K562 (cell line): ENCODE measurements around the gene PFKL. TPM values are rescaled to one million over a fixed set of nuclear protein-coding genes. Genes with fewer than 3 reads are reported as not detected.
A peak's percentile ranks its signal among the peaks of the same experiment; 100 is the strongest.

ENCODE experiments used
- ATAC-seq: fragments of 200-7000 bp; cut with Tn5 transposase; 3 replicates; pipeline ENCODE4 v1.9.1; 2020; ENCODE audit warnings: moderate library complexity
- BruUV-seq: library from RNA; stranded (reverse); fragments of 400-500 nt; replicated peaks from 2 replicates; lab custom pipeline; 2021; lab: Mats Ljungman, UMichigan
- CTCF ChIA-PET: fragments of 300-600 bp; formaldehyde crosslinking; extraction: SDS; loops from one replicate; lab custom pipeline; 2021; ENCODE audit warnings: low intra/inter-chr PET ratio; lab: Yijun Ruan, JAX
- POLR2A ChIA-PET: fragments of 300-600, 350-650 bp; sonication (Branson Sonifier 250); formaldehyde crosslinking; extraction: SDS; loops from one replicate; lab custom pipeline; 2021; ENCODE audit warnings: antibody characterized with exemption, inconsistent platforms; lab: Yijun Ruan, JAX
- DNase-seq, 4 experiments: peaks; one replicate each; pipeline versions ENCODE4 v3.0.0 to v3.0.0-alpha.2; 2011 to 2018; ENCODE audit warnings: low spot score in 3 of 4, mixed read lengths in 3 of 4; ENCODE audit errors: extremely low read depth in 1 of 4
- FAIRE-seq: peaks from 2 replicates; lab custom pipeline; 2011; peaks lifted over from hg19 to GRCh38; lab: Jason Lieb, UNC
- H2AFZ ChIP-seq: 2 replicates; pipeline ENCODE4 v1.6.0; 2011; ENCODE audit warnings: low read depth, low read length, control low read depth, inconsistent platforms
- H3K27ac ChIP-seq: fragments of 200-600 bp; 3 replicates; pipeline ENCODE4 v1.8.0; 2011; ENCODE audit warnings: low read depth, mild to moderate bottlenecking, control low read depth, inconsistent platforms, low read length, moderate library complexity, mixed read lengths; ENCODE audit errors: extremely low read depth
- H3K27me3 ChIP-seq, 2 experiments: fragments of 300-600 bp in 1 of 2; 2 replicates in 1 of 2; 3 replicates in 1 of 2; pipeline versions ENCODE4 v1.6.0 to v1.8.0; 2011; ENCODE audit warnings: inconsistent platforms in 2 of 2, low read length in 2 of 2, mild to moderate bottlenecking in 1 of 2, mixed read lengths in 1 of 2, moderate library complexity in 1 of 2; ENCODE audit not compliant: control insufficient read depth in 2 of 2, insufficient read depth in 2 of 2
- H3K36me3 ChIP-seq: fragments of 300-600 bp; 3 replicates; pipeline ENCODE4 v1.8.0; 2011; ENCODE audit warnings: mild to moderate bottlenecking, low read length, inconsistent platforms; ENCODE audit not compliant: control insufficient read depth, insufficient read depth
- H3K4me1 ChIP-seq, 2 experiments: fragments of 200-600 bp in 1 of 2; replicated peaks in 1 of 2; 2 replicates in 1 of 2; 3 replicates in 1 of 2; pipeline versions ENCODE4 v1.5.1 to v1.8.0; 2011; ENCODE audit warnings: inconsistent platforms in 2 of 2, low read length in 2 of 2, mild to moderate bottlenecking in 1 of 2, mixed read lengths in 1 of 2, moderate library complexity in 1 of 2; ENCODE audit not compliant: control insufficient read depth in 2 of 2, insufficient read depth in 2 of 2
- H3K4me2 ChIP-seq: 2 replicates; pipeline ENCODE4 v1.6.1; 2011; ENCODE audit warnings: low read length, control low read depth, inconsistent platforms, mixed read lengths; ENCODE audit not compliant: insufficient read depth
- H3K4me3 ChIP-seq: fragments of 200-600 bp; sonication (generic), shearing (Covaris generic); 2 replicates; pipeline ENCODE4 v1.5.1; 2016; ENCODE audit warnings: control low read depth, inconsistent platforms
- H3K79me2 ChIP-seq: fragments of 200-600 bp; 3 replicates; pipeline ENCODE4 v1.8.0; 2011; ENCODE audit warnings: low read length, inconsistent platforms; ENCODE audit not compliant: control insufficient read depth, insufficient read depth
- H3K9ac ChIP-seq, 2 experiments: 2 replicates each; pipeline versions ENCODE4 v1.6.0 to v1.6.1; 2011; ENCODE audit warnings: low read depth in 2 of 2, low read length in 2 of 2, control low read depth in 1 of 2, inconsistent platforms in 1 of 2, mild to moderate bottlenecking in 1 of 2, mixed read lengths in 1 of 2; ENCODE audit not compliant: insufficient read depth in 1 of 2
- H3K9me1 ChIP-seq: one replicate; pipeline ENCODE4 v1.6.0; 2011; ENCODE audit warnings: inconsistent platforms, mild to moderate bottlenecking, low read length, moderate library complexity; ENCODE audit not compliant: control insufficient read depth, insufficient read depth
- H3K9me3 ChIP-seq: replicated peaks from 2 replicates; pipeline ENCODE4 v1.5.1; 2011; ENCODE audit warnings: low read depth, low read length, inconsistent platforms; ENCODE audit not compliant: control insufficient read depth, insufficient read depth
- H4K20me1 ChIP-seq: replicated peaks from 2 replicates; pipeline ENCODE4 v1.6.1; 2011; ENCODE audit warnings: low read length, inconsistent platforms, mixed read lengths; ENCODE audit not compliant: control insufficient read depth, insufficient read depth
- CBFB ChIP-seq: sonication (generic); formaldehyde crosslinking; IDR thresholded peaks from 2 replicates; pipeline ENCODE4 v1.4.0; 2020; ENCODE audit warnings: mild to moderate bottlenecking, missing genetic modification reagents
- CHD1 ChIP-seq: fragments of 200-600 bp; sonication (generic); IDR thresholded peaks from one replicate; pipeline ENCODE4 v1.6.1; 2012; ENCODE audit warnings: mild to moderate bottlenecking, moderate library complexity, low read length, inconsistent platforms
- HDAC2 ChIP-seq: fragments of 450-650 bp; IDR thresholded peaks from 2 replicates; pipeline ENCODE4 v1.6.1; 2016; ENCODE audit warnings: mild to moderate bottlenecking
- HLTF ChIP-seq: fragments of 450-650 bp; IDR thresholded peaks from 2 replicates; pipeline ENCODE4 v1.6.1; 2016
- MYBL2 ChIP-seq, 2 experiments: fragments of 450-650 bp in 1 of 2; sonication (generic) in 1 of 2; formaldehyde crosslinking in 1 of 2; IDR thresholded peaks; 2 replicates each; pipeline versions ENCODE4 v1.6.1 to v1.8.1; 2017 to 2022; ENCODE audit warnings: borderline replicate concordance in 1 of 2, inconsistent platforms in 1 of 2, low read depth in 1 of 2, mild to moderate bottlenecking in 1 of 2, missing genetic modification reagents in 1 of 2, moderate library complexity in 1 of 2
- MYNN ChIP-seq, 2 experiments: sonication (generic); formaldehyde crosslinking in 1 of 2; IDR thresholded peaks; 2 replicates each; pipeline versions ENCODE4 v1.5.0 to v1.6.1; 2016 to 2020; ENCODE audit warnings: antibody characterized with exemption in 1 of 2, missing genetic modification reagents in 1 of 2
- NR2C1 ChIP-seq, 2 experiments: fragments of 450-650 bp; IDR thresholded peaks; 2 replicates each; pipeline ENCODE4 v1.6.1; 2017; ENCODE audit warnings: mild to moderate bottlenecking in 2 of 2, antibody characterized with exemption in 1 of 2, inconsistent platforms in 1 of 2, missing compliant biosample characterization in 1 of 2, missing genetic modification characterization in 1 of 2
- POLR2G ChIP-seq: fragments of 200-400 bp; formaldehyde crosslinking; IDR thresholded peaks from 2 replicates; pipeline ENCODE4 v1.6.1; 2017; ENCODE audit warnings: low read depth, mild to moderate bottlenecking, antibody characterized with exemption, low read length, moderate library complexity
- RBFOX2 ChIP-seq: fragments of 200-400 bp; formaldehyde crosslinking; IDR thresholded peaks from 2 replicates; pipeline ENCODE4 v1.6.1; 2017; ENCODE audit warnings: low read depth, mild to moderate bottlenecking, low read length, moderate library complexity
- RFX5 ChIP-seq: IDR thresholded peaks from 2 replicates; pipeline ENCODE4 v1.6.1; 2011; ENCODE audit warnings: low read depth, mild to moderate bottlenecking, improper control_type of control experiment, low read length
- STAT6 ChIP-seq: sonication (generic); formaldehyde crosslinking; IDR thresholded peaks from 2 replicates; pipeline ENCODE4 v1.8.1; 2023; ENCODE audit warnings: mild to moderate bottlenecking, missing genetic modification reagents
- ZNF316 ChIP-seq: fragments of 450-650 bp; IDR thresholded peaks from 2 replicates; pipeline ENCODE4 v1.6.1; 2016
- ZNF436 ChIP-seq: fragments of 250-450, 450-650 bp; sonication (Bioruptor Pico); formaldehyde crosslinking; IDR thresholded peaks from 2 replicates; pipeline ENCODE4 v1.7.0; 2020; ENCODE audit warnings: mild to moderate bottlenecking
- ZNF77 ChIP-seq: fragments of 250-450 bp; sonication (Bioruptor Pico); IDR thresholded peaks from 2 replicates; pipeline ENCODE4 v1.5.0; 2020
- WGBS: fragments of 100-300 bp; shearing (Covaris generic); methylation state at CpG from one replicate; pipeline ENCODE4 v1.1.6; 2016; ENCODE audit warnings: low coverage, mixed read lengths; ENCODE audit not compliant: insufficient coverage; ENCODE audit errors: missing lambda C conversion rate; 5-methylcytosine and 5-hydroxymethylcytosine counted together
- in situ Hi-C: fragments of 300-500 bp; cut with MboI; formaldehyde crosslinking; loops from 4 replicates; pipeline ENCODE4 v1.15.0; 2018; ENCODE audit warnings: inconsistent platforms, mixed read lengths
- intact Hi-C: fragments of 100-400 bp; cut with micrococcal nuclease; formaldehyde crosslinking; loops from 2 replicates; pipeline ENCODE4 v1.14.2; 2022
- polyA plus RNA-seq, 8 experiments: library from polyadenylated mRNA; depleted of rRNA in 4 of 8; stranded (reverse) in 5 of 8; unstranded in 3 of 8; fragments of >200 nt; fragmentation: Nextera tagmentation in 2 of 8; fragmentation: Illumina TruSeq in 1 of 8; extraction: Ambion mirVana in 2 of 8; extraction: Trizol in 1 of 8; gene quantifications; 2 replicates each; pipeline versions ENCODE4 v1.2.1 to v1.2.3, GENCODE V29; 2011 to 2014; ENCODE audit warnings: inconsistent platforms in 1 of 8, missing spikeins in 1 of 8
- total RNA-seq, 7 experiments: library from RNA; depleted of rRNA in 6 of 7; stranded (reverse); fragments of >200 nt in 6 of 7; fragmentation: Illumina TruSeq in 2 of 7; extraction: Trizol in 2 of 7; gene quantifications; 2 replicates each; pipeline versions ENCODE4 v1.2.1 to v1.2.3, GENCODE V29; 2011 to 2021; ENCODE audit warnings: low replicate concordance in 1 of 7

PFKL gene
- total and polyA plus RNA-seq, 9 of the 15 experiments (the other 6 are each of a cell fraction or from before 2014, with no cell fraction given), result 1.1 to 124 (median 45.6) TPM

- 92% methylated on average over 12 of the region's 15 CpGs for WGBS
- Histone ChIP-seq H3K27me3 (no peaks in the 10 kb centered on the region), H2AFZ (no peak overlapping the region), H3K36me3 (peaks cover 75% of the 10 kb centered on the region; the same call in 2 of the 3 replicates), H3K4me3 (no peak overlapping the region), H3K27ac (no peak overlapping the region), H3K9me1 (no peaks in the 10 kb centered on the region), H3K4me2 (no peak overlapping the region), H3K79me2 (no peaks in the 10 kb centered on the region), H4K20me1 (no peaks in the 10 kb centered on the region), H3K9ac (peak overlapping the region in 1 of 2 experiments; percentile 9; a peak in 1 of 4 replicates), H3K4me1 (peaks cover 0 to 29% of the 10 kb centered on the region in 2 experiments; a peak in 1 of 5 replicates), H3K9me3 (no peaks in the 10 kb centered on the region)
- no TSS peak for BruUV-seq
- intact Hi-C loops, result no loop called here
- CTCF ChIA-PET, result no interaction called here
- DNase-seq, result no peak
- peak; percentile 48 for TF ChIP-seq POLR2G
- peak; percentile 22; the same call in 1 of the 2 replicates for TF ChIP-seq RBFOX2
- TF ChIP-seq RFX5, result no peak
- TF ChIP-seq ZNF316, result no peak
- no peak for TF ChIP-seq CBFB (CRISPR knock-in tag)
- FAIRE-seq, result no peak
- in situ Hi-C loops, result no loop called here
- POLR2A ChIA-PET, result interaction anchor here (1.2 to 1.5 kb wide), 2 partner anchors 9 to 21 kb away, joined by 3 to 6 read pairs; no protein-coding TSS in a partner anchor
- no peak for ATAC-seq
Observed at GRCh38 chr21:44314128-44314527, 14.3 kb downstream of the PFKL start.

DNA sequence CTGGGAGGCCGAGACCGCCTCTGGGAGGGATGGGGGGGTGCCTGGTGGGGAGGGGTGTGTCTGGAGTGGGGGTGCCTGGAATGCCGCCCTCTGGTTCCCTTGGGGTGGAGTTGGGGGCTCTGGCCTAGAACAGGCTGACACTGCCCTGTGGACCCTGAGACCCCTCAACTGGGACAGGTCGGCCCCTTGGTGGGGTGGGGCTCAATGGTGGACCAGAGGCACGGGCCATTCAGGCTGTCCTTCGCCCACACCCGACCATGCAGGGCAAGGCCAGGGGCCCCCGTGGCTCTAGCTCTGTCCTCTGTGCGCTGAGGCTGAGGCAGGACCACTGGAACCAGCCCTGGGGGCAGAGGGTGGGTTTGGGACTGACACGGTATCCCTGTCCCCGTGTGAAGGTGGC is 14.7 kb downstream of the PFKL start:
- no peaks in the 10 kb centered on the region for H3K79me2 ChIP-seq
- peaks cover 0 to 33% of the 10 kb centered on the region in 2 experiments; a peak in 1 of 5 replicates for H3K4me1 ChIP-seq
- DNase-seq, result no peak
- H3K36me3 ChIP-seq, result peaks cover 79% of the 10 kb centered on the region; the same call in 2 of the 3 replicates
- in situ Hi-C loops (no loop called here), intact Hi-C loops (no loop called here)
- FAIRE-seq, result no peak
- no TSS peak for BruUV-seq
- no peak overlapping the region for H3K27ac ChIP-seq
- POLR2A ChIA-PET, result interaction anchor here (0.6 to 1.7 kb wide), 4 partner anchors 9 to 20 kb away, joined by 3 to 8 read pairs (median 4); no protein-coding TSS in a partner anchor
- CTCF ChIA-PET, result no interaction called here
- ATAC-seq, result no peak
- H3K27me3 ChIP-seq, result no peaks in the 10 kb centered on the region
- H3K4me3 ChIP-seq, result no peak overlapping the region
- no peak overlapping the region for H3K4me2 ChIP-seq
- H3K9ac ChIP-seq, result 0 out of 4 replicates have a peak overlapping the region, but pooled peaks of 1 of the 2 experiments have one; percentile 23
- no peak overlapping the region for H2AFZ ChIP-seq
- H4K20me1 ChIP-seq, result no peaks in the 10 kb centered on the region
- WGBS, result 87% methylated on average over 9 of the region's 11 CpGs
- no peaks in the 10 kb centered on the region for H3K9me3 ChIP-seq
- H3K9me1 ChIP-seq, result no peaks in the 10 kb centered on the region
- TF ChIP-seq ZNF436, result no peak
- TF ChIP-seq HDAC2, result no peak
- TF ChIP-seq HLTF, result no peak
- TF ChIP-seq ZNF77 (CRISPR knock-in tag), result no peak
- TF ChIP-seq MYNN (IDR thresholded peaks at IDR 0.05), result no peak
- TF ChIP-seq MYNN (CRISPR knock-in tag; IDR thresholded peaks at IDR 0.05), result no peak
- TF ChIP-seq STAT6, result no peak
- TF ChIP-seq CHD1, result no peak
- no peak for TF ChIP-seq MYBL2 (IDR thresholded peaks at IDR 0.05; ENCODE audit: low read depth)
- no peak for TF ChIP-seq MYBL2 (CRISPR knock-in tag; IDR thresholded peaks at IDR 0.05; ENCODE audit: borderline replicate concordance)
- no peak for TF ChIP-seq NR2C1 (IDR thresholded peaks at IDR 0.05)
- no peak for TF ChIP-seq NR2C1 (tag; IDR thresholded peaks at IDR 0.05)
